Measurements from ENCODE around the gene CCDC88A.

DNA sequence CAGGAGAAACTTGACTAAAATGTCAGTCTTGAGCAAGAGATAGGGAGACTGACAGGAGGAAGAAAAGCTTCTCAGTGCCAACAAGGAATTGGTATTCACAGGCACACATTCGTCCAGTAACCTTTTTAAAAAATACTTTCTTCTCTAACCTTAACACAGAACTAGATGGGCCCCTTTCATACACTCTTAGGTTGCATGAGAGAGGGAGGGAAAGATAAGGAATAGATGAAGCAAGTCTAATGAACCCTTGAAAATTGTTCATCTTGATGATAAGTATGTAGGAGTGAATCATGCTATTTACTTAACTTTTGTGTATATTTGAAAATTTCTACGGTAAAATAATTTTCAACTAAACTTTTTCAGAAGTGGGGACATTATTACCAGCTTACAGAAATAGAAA, 42.0 kb upstream of the CCDC88A start:
- TF ChIP-seq, protein P1, sequence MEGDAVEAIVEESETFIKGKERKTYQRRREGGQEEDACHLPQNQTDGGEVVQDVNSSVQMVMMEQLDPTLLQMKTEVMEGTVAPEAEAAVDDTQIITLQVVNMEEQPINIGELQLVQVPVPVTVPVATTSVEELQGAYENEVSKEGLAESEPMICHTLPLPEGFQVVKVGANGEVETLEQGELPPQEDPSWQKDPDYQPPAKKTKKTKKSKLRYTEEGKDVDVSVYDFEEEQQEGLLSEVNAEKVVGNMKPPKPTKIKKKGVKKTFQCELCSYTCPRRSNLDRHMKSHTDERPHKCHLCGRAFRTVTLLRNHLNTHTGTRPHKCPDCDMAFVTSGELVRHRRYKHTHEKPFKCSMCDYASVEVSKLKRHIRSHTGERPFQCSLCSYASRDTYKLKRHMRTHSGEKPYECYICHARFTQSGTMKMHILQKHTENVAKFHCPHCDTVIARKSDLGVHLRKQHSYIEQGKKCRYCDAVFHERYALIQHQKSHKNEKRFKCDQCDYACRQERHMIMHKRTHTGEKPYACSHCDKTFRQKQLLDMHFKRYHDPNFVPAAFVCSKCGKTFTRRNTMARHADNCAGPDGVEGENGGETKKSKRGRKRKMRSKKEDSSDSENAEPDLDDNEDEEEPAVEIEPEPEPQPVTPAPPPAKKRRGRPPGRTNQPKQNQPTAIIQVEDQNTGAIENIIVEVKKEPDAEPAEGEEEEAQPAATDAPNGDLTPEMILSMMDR (IDR thresholded peaks at IDR 0.05): no peak
- no peak for TF ChIP-seq EZH2 (IDR thresholded peaks at IDR 0.05; ENCODE audit: borderline replicate concordance, insufficient read depth, low read depth, low read length, poor library complexity, severe bottlenecking)

Data from B cell (primary cell).